COLO668 (cell line): Measurements from ENCODE around the gene C14orf93.
A peak's percentile ranks its signal among the peaks of the same experiment; 100 is the strongest.
"Not testable (repeated sequence)": the region's sequence is repeated elsewhere in the genome, so short reads cannot be mapped to it uniquely, and the experiment has no call there.

Experiments used
- DNase-seq: peaks from one replicate; lab custom pipeline; 2025; ENCODE audit not compliant: unreplicated experiment; lab: John Stamatoyannopoulos, UW

Gene C14orf93

DNA sequence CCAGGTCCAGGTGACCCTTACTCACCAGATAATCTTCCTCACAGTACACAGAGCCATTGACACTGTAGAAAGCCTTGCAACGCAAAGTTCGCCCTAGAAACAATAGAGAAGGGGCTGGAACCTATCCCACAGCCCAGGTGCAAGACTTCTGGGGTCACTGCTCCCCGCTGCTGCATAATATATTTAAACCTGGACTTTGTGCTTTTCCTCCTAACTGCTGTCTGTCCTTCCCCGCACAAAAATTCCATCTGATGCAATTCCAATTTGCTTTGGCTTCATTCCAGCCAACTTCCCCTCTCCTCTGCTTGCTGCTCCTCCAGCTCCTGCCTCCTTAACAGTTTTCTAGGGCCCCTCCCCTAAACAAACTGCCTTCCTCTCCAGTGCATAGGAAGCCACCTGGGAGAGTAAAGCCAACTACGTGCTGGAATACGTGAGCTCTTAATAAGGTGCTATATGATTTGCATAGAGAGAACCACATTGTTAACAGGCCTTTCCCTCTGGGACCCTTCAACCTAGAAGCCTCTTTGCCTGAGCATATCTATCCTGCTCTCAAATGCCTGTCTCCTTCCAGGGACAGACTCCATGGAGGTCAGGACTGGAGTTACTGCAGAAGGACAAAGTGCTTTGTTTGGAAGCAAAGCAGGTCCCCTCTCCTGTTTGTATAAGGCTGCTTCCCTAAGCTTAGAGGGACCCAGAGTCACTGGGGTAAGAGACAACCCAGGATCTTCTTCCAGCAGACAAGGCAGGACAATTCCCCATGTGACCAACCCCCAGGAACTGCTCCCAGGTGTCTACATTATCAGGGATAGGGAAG lies 33.1 kb downstream of the C14orf93 start:
- DNase-seq = peak; percentile 37

- DNase-seq = no peak
Observed at GRCh38 chr14:22974530-22975313, 35.2 kb downstream of the C14orf93 start.

GRCh38 chr14:22973217-22974032 lies 36.5 kb downstream of the C14orf93 start:
- DNase-seq = peak; percentile 42

DNA sequence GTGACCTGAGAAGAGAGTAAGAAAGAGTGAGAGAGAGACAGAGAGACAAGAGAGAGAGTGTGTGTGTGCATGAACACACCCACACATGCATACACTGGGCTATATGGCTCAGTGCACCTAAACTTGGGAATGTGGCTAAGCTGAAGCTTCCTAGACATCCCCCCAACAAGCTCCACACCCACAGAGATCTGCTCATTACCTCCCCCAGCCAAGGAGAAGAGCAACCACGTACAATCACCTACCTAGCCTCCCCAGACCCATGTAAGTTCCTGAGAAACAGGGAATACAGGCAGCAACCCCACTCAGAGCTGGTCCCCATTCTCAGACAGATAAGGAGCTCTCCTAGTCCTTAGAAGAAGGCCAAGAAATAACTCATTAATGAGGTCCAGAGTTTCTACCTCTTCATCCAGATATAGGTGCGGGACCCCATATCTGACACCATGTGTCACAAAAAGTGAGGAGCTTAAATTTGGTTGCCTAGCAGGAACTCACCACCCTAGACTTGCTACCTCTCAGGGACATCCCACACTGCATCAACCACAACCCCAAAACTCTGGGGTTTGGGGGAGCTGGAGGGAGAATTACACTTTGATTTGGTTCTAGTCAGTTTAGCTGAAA lies 37.5 kb downstream of the C14orf93 start:
- DNase-seq = no peak

GRCh38 chr14:22971152-22971551 lies 38.8 kb downstream of the C14orf93 start:
- no peak for DNase-seq

- DNase-seq = no peak
Observed at GRCh38 chr14:22966783-22967269, 43.1 kb downstream of the C14orf93 start.

DNA sequence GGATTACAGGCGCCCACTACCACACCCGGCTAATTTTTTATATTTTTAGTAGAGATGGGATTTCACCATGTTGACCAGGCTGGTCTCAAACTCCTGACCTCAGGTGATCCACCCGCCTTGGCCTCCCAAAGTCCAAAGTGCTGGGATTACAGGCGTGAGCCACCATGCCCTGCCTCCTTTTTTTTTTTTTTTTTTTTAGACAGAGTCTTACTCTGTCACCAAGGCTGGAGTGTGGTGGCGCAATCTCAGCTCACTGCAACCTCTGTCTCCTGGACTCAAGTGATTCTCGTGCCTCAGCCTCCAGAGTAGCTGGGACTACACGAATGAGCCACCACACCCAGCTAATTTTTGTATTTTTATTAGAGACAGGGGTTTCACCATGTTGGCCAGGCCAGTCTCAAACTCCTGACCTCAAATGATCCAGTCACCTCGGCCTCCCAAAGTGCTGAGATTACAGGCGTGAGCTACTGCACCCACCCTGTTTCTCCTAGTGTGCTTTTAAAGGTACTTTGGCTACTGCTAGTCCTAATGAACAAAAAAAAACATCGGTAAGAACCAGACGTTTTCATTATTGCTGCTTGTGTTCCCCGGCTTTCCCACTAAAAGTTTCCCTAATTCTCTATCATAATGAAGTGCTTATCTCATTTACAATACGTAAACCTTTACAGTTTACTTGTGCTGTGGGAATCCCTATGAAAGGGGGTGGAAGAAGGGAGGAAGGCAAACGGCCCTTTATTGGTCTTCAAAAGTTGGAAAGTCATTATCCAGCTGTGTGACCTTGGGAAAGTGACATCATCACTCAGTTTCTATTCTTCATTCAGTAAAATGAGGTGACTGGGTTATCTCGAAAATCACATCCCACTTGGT lies 43.8 kb downstream of the C14orf93 start:
- not testable (repeated sequence) for DNase-seq

DNA sequence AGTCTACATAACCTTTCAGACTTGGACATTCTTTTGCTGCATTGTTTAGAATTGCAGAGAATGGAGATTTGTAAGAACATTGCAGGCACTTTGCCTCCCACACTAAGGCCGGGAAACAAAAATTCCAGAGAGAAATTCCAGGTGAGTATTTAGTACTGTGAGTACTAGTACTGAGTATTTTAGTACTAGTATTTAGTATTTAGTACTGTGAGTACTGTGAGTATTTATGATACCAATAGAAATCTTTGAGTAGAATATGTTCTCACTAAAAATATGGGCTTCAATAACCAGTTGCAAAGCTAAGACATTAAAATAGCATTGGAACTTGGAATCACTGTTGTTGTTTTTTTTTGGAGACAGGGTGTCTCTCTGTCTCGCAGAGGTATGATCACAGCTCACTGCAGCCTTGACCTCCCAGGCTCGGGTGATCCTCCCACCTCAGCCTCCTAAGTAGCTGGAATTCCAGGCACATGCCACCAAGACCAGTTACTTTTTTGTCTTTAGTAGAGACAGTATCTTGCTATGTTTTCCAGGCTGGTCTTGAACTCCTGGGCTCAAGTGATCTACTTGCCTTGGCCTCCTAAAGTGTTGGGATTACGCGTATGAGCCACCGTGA lies 47.8 kb downstream of the C14orf93 start:
- no peak for DNase-seq

GRCh38 chr14:22955702-22956569 lies 54.0 kb downstream of the C14orf93 start:
- DNase-seq = no peak

GRCh38 chr14:22952418-22952817 lies 57.5 kb downstream of the C14orf93 start:
- no peak for DNase-seq

DNA sequence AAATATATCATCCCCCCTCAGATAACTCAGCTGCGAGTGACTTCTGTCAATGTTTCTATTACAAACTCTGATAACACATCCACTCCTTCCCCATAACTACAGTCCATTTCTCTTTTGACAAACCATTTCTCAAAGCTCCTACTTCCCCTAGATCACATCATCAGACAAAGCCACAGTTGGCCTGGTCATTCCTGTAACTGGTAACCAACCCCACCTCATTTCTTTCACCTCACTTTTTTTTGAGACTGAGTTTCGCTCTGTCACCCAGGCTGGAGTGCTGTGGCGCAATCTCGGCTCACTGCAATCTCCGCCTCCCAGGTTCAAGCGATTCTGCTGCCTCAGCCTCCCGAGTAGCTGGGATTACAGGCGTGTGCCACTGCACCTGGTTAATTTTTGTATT lies 58.1 kb downstream of the C14orf93 start:
- not testable (repeated sequence) for DNase-seq

GRCh38 chr14:22945642-22946041 lies 64.3 kb downstream of the C14orf93 start:
- no peak for DNase-seq

DNA sequence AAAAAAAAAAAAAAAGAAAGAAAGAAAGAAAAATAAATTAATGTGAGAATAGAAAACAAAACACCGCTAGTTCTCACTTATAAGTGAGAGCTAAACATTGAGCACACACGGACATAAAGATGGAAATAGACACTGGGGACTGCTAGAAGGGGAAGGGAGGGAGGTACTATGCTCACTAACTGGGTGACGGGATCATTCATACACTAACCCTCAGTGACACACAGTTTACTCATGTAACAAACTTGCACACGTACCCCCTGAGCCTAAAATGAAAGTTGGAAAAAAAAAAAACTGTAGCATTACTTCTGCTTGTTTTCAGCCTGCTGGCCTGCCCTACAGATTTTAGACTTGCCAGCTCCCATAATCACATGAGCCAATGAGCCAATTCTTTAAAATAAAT lies 70.3 kb downstream of the C14orf93 start:
- DNase-seq = no peak
